ENCODE measurements around the gene CAMTA1.

GRCh38 chr1:7616953-7617352 is 831.7 kb downstream of the CAMTA1 start:
- TF ChIP-seq, protein P1, sequence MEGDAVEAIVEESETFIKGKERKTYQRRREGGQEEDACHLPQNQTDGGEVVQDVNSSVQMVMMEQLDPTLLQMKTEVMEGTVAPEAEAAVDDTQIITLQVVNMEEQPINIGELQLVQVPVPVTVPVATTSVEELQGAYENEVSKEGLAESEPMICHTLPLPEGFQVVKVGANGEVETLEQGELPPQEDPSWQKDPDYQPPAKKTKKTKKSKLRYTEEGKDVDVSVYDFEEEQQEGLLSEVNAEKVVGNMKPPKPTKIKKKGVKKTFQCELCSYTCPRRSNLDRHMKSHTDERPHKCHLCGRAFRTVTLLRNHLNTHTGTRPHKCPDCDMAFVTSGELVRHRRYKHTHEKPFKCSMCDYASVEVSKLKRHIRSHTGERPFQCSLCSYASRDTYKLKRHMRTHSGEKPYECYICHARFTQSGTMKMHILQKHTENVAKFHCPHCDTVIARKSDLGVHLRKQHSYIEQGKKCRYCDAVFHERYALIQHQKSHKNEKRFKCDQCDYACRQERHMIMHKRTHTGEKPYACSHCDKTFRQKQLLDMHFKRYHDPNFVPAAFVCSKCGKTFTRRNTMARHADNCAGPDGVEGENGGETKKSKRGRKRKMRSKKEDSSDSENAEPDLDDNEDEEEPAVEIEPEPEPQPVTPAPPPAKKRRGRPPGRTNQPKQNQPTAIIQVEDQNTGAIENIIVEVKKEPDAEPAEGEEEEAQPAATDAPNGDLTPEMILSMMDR (IDR thresholded peaks at IDR 0.05; ENCODE audit: low read length) = no peak
- TF ChIP-seq EZH2 (optimal IDR thresholded peaks at IDR 0.05; ENCODE audit: low read depth, low read length) (no peak), EZH2phosphoT487 (IDR thresholded peaks at IDR 0.05; ENCODE audit: low read length) (no peak)
